ENCODE measurements around the gene GABRB2. TPM values are rescaled to one million over a fixed set of nuclear protein-coding genes. Genes with fewer than 3 reads are reported as not detected.
A peak's percentile ranks its signal among the peaks of the same experiment; 100 is the strongest.

The GABRB2 gene
- 0.07 TPM in 1 of 2 replicates, not detected in the other for total RNA-seq

DNA sequence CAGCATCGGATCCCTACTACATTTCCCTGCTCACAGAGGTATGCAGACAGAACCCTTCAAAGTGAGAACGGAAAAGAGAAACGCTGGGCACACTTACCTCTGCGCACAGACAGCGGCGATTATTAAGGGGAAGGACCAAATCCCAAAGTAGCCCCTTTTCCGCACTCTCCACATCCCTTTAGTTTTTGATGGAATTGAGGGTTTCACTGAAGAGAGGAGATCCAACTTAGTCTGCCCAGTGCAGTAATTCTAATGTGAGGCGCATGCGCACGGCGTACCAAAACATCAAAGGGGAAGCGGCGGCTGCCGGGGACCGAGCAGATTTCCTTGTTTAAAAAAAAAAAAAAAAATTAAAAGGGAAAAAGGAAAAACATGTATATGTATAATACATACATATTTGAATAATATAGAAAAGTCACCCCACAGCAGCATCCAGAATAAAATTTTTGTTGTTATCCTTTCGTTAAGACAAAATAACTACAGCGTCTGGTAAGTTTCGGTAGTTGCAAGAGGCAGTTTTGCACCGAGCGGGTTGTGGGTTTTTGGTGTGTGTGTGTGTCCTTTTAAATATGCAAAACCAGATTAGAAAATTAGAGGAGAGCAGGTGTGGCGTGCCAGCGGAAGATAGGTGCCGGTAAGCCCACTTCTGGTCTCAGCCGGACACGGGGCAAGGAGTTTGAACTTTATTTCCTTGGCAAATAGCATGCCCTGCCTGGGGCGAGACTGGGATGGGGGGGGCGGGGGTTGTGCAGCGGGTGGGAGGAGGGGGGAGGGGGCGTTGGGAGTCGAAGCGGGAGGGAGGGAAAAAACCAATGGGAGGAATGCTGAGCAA is at the start of gene GABRB2:
TSS of gene GABRB2 (minus strand) at position 256 of the 832 bp plus-strand sequence. CDS start at position 174, 82 bp downstream.
- Histone ChIP-seq H3K4me3 (ENCODE audit: low read depth, low read length) (peak within 1 kb of the TSS; percentile 50), H3K27me3 (ENCODE audit: control insufficient read depth, insufficient read depth, low read length) (peaks cover 39% of the 10 kb centered on the region), H3K36me3 (ENCODE audit: control insufficient read depth, insufficient read depth, low read length) (no peaks in the 10 kb centered on the region)
- DNase-seq (ENCODE audit: low read depth): no peak
- TF ChIP-seq, protein P1, sequence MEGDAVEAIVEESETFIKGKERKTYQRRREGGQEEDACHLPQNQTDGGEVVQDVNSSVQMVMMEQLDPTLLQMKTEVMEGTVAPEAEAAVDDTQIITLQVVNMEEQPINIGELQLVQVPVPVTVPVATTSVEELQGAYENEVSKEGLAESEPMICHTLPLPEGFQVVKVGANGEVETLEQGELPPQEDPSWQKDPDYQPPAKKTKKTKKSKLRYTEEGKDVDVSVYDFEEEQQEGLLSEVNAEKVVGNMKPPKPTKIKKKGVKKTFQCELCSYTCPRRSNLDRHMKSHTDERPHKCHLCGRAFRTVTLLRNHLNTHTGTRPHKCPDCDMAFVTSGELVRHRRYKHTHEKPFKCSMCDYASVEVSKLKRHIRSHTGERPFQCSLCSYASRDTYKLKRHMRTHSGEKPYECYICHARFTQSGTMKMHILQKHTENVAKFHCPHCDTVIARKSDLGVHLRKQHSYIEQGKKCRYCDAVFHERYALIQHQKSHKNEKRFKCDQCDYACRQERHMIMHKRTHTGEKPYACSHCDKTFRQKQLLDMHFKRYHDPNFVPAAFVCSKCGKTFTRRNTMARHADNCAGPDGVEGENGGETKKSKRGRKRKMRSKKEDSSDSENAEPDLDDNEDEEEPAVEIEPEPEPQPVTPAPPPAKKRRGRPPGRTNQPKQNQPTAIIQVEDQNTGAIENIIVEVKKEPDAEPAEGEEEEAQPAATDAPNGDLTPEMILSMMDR (IDR thresholded peaks at IDR 0.05; ENCODE audit: insufficient read depth, low read length, poor library complexity, severe bottlenecking): no peak

DNA sequence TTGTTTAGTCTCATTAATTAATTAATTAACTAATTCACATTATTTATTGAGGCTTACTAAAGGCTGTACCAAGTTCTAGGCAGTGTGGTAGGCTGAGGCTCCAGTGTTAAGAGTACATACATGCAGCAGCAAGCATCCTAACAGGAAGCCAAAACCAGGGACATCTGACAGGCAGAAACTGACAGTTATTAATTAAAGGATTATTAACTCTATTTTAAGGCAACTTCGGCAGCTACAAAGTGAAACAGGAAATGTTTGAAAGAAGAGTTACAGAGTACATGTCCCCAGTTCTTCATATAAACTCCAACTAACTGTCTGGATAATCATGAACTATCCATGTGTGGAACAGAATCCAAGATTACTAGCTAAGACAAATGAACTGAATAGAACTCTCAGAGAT is 39.3 kb upstream of the GABRB2 start:
- no peak for DNase-seq (ENCODE audit: low read depth)
- Histone ChIP-seq H3K4me3 (ENCODE audit: low read depth, low read length) (no peak overlapping the region), H3K27me3 (ENCODE audit: control insufficient read depth, insufficient read depth, low read length) (no peaks in the 10 kb centered on the region), H3K36me3 (ENCODE audit: control insufficient read depth, insufficient read depth, low read length) (no peaks in the 10 kb centered on the region)
- TF ChIP-seq, protein P1 (IDR thresholded peaks at IDR 0.05; ENCODE audit: insufficient read depth, low read length, poor library complexity, severe bottlenecking): no peak

DNA sequence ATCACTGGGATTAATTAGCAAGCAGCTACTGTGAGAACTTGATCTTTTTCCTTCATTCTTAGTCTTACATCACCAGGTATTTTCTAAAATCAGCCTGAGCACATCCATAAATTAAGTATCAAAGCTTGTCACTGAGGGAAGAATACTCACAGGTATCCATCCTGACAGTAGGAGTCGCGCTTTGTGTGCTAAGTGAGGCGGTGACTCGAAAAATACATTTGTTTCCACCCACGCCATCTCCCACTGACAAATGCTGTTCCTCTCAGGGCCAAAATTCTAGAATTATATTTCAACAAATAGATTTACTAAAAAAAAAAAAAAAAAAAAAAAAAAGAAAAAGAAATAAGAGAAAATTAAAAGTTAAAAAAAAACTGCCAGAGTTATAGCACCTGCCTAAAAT is 34.1 kb upstream of the GABRB2 start:
- Histone ChIP-seq H3K27me3 (ENCODE audit: control insufficient read depth, insufficient read depth, low read length) (no peaks in the 10 kb centered on the region), H3K4me3 (ENCODE audit: low read depth, low read length) (no peak overlapping the region), H3K36me3 (ENCODE audit: control insufficient read depth, insufficient read depth, low read length) (no peaks in the 10 kb centered on the region)
- no peak for DNase-seq (ENCODE audit: low read depth)
- TF ChIP-seq, protein P1 (IDR thresholded peaks at IDR 0.05; ENCODE audit: insufficient read depth, low read length, poor library complexity, severe bottlenecking): no peak

DNA sequence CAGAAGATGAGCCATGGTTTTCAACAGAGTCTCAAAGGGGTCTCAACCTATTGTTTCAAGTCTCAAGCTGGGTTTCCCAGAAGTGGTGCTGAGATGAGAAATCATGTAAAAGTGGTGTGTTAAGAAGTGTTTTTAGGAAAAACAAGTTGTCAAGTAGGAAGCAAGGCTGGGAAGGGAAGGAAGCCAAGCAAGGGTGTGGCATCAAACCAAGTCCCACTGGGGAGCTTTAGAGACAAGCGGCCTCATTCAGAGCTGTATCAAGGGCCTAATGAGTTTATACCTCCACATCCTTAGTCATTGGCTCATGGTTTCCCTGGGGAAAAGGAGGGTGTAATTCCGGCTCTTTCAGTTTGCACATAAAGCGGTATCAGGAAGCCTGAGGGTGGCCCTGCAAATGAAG is 26.4 kb upstream of the GABRB2 start:
- Histone ChIP-seq H3K36me3 (ENCODE audit: control insufficient read depth, insufficient read depth, low read length) (no peaks in the 10 kb centered on the region), H3K4me3 (ENCODE audit: low read depth, low read length) (no peak overlapping the region), H3K27me3 (ENCODE audit: control insufficient read depth, insufficient read depth, low read length) (no peaks in the 10 kb centered on the region)
- TF ChIP-seq, protein P1 (IDR thresholded peaks at IDR 0.05; ENCODE audit: insufficient read depth, low read length, poor library complexity, severe bottlenecking): no peak
- DNase-seq (ENCODE audit: low read depth): no peak

DNA sequence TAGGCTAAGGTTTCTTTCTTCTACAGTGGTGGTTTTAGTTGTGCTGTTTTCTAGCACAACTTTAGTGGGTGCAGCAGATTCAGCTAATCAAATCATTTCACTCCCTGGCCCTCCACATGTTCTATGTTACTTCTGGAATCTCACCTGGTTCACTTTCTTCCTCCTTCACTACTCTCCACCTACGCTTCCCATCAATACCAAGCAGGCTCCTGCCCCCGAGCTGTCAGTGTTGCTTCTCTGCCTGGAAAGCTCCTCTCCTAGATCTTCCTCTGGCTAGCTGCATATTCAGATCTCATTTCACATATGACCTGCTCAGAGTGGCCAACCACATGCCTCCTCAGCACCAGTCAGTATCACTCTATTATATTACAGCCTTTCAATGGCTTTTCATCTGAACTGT is 19.6 kb upstream of the GABRB2 start:
- TF ChIP-seq, protein P1 (IDR thresholded peaks at IDR 0.05; ENCODE audit: insufficient read depth, low read length, poor library complexity, severe bottlenecking): no peak
- no peak for DNase-seq (ENCODE audit: low read depth)

DNA sequence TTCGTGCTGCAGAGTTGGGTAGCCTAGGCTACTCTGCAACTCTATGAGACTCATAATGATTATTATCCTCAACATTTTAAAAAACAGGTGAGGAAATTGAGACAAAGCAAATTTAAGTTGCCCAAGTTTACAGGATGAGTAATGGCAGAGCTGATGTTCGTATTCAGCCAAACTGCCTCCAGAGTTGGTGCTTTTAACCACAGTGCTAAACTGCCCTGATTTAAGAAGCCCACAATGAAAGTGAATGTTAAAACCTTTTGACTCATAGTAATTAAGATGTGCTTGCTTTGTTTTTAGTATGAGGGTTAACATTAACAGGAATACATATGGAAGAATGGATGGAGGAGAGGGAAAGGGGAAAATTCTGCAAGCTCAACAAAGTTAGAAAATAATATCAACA is 15.9 kb upstream of the GABRB2 start:
- Histone ChIP-seq H3K4me3 (ENCODE audit: low read depth, low read length) (no peak overlapping the region), H3K36me3 (ENCODE audit: control insufficient read depth, insufficient read depth, low read length) (no peaks in the 10 kb centered on the region), H3K27me3 (ENCODE audit: control insufficient read depth, insufficient read depth, low read length) (no peaks in the 10 kb centered on the region)
- TF ChIP-seq, protein P1 (IDR thresholded peaks at IDR 0.05; ENCODE audit: insufficient read depth, low read length, poor library complexity, severe bottlenecking): no peak
- no peak for DNase-seq (ENCODE audit: low read depth)

More for the DNA sequence above, 19.6 kb upstream of the GABRB2 start:
- Histone ChIP-seq H3K27me3 (ENCODE audit: control insufficient read depth, insufficient read depth, low read length) (no peaks in the 10 kb centered on the region), H3K36me3 (ENCODE audit: control insufficient read depth, insufficient read depth, low read length) (no peaks in the 10 kb centered on the region), H3K4me3 (ENCODE audit: low read depth, low read length) (no peak overlapping the region)

Data from kidney epithelial cell (primary cell).